Tibial nerve (tissue), 4 donors: ENCODE measurements around the gene ATP8A2. TPM values are rescaled to one million over a fixed set of nuclear protein-coding genes. Genes with fewer than 3 reads are reported as not detected.

ENCODE experiments used
- DNase-seq, 2 donors: peaks; one replicate each; pipeline ENCODE4 v3.0.0-alpha.2; 2019; ENCODE audit warnings: low spot score in 2 of 2
- H3K27ac ChIP-seq, 4 donors: fragments of 200-600 bp; sonication (generic) in 3 of 4; one replicate each; pipeline ENCODE4 v1.5.1; 2017 to 2019; ENCODE audit warnings: mild to moderate bottlenecking in 1 of 4
- H3K27me3 ChIP-seq, 2 donors: fragments of 200-600 bp; sonication (generic) in 1 of 2; one replicate each; pipeline versions ENCODE4 v1.5.1 to v1.6.0; 2017 to 2019
- H3K36me3 ChIP-seq, 3 donors: fragments of 200-600 bp; sonication (generic); one replicate each; pipeline ENCODE4 v1.5.1; 2018 to 2019
- H3K4me1 ChIP-seq, 4 donors: fragments of 200-600 bp; sonication (generic) in 3 of 4; one replicate each; pipeline ENCODE4 v1.5.1; 2017 to 2019
- H3K4me3 ChIP-seq, 4 donors: fragments of 200-600 bp; sonication (generic) in 3 of 4; one replicate each; pipeline ENCODE4 v1.5.1; 2017 to 2019; ENCODE audit warnings: mild to moderate bottlenecking in 1 of 4, moderate library complexity in 1 of 4
- H3K9me3 ChIP-seq, 4 donors: fragments of 200-600 bp; sonication (generic) in 3 of 4; one replicate each; pipeline ENCODE4 v1.5.1; 2017 to 2019
- CTCF ChIP-seq, 5 experiments: fragments of 200-600 bp in 3 of 5; fragments of 450-650 bp in 2 of 5; sonication (generic) in 3 of 5; IDR thresholded peaks; one replicate each; pipeline ENCODE4 v1.5.1; 2016 to 2019; ENCODE audit warnings: antibody characterized with exemption in 5 of 5, mild to moderate bottlenecking in 3 of 5, moderate library complexity in 2 of 5
- EP300 ChIP-seq, 2 donors: sonication (generic); formaldehyde crosslinking; IDR thresholded peaks; one replicate each; pipeline ENCODE4 v1.6.1; 2017; ENCODE audit warnings: antibody characterized with exemption in 2 of 2, mild to moderate bottlenecking in 1 of 2
- POLR2A ChIP-seq, 2 donors: fragments of 450-650 bp; IDR thresholded peaks; one replicate each; pipeline ENCODE4 v1.6.1; 2017; ENCODE audit warnings: antibody characterized with exemption in 2 of 2, mild to moderate bottlenecking in 2 of 2, moderate library complexity in 2 of 2
- WGBS, 2 donors: methylation state at CpG; one replicate each; pipeline ENCODE4 v1.1.5; 2018; 5-methylcytosine and 5-hydroxymethylcytosine counted together
- total RNA-seq, 4 donors: library from RNA; depleted of rRNA; stranded (reverse); fragments of >200 nt; gene quantifications; one replicate each; pipeline ENCODE4 v1.1.0, GENCODE V29; 2016

The ATP8A2 gene
- total RNA-seq, 4 donors from 2014 or later, result 0.30 to 1.7 (median 0.61) TPM

DNA sequence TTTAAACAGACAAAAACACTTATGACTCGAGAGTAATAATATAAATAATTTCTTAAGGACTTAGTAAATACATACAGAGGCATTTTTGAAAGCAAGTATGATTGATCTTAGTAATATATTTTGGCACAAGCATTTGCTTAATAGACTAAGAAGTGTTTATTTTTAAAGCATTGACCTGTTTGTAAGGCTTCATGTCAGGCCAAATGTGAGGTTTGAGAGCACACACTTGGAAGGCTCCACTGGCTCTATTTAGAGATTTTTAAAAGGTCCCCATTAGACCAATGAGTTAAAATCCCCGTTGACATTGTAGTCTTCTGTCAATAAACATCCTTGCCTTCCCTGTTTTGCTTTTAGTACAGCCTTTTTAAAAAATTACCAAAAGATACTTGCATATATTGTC is 50.4 kb downstream of the ATP8A2 start:
- no peak for TF ChIP-seq POLR2A (IDR thresholded peaks at IDR 0.05)
- TF ChIP-seq CTCF (IDR thresholded peaks at IDR 0.05), result no peak
- no peak for TF ChIP-seq EP300 (IDR thresholded peaks at IDR 0.05)
- Histone ChIP-seq H3K27ac (no peak overlapping the region), H3K9me3 (peaks cover 0 to 5% (median 0%) of the 10 kb centered on the region in 4 donors), H3K4me1 (no peaks in the 10 kb centered on the region), H3K4me3 (no peak overlapping the region), H3K36me3 (no peaks in the 10 kb centered on the region), H3K27me3 (no peaks in the 10 kb centered on the region)
- no peak for DNase-seq
- WGBS, 2 donors, result 33 to 43% methylated on average over 2 of the region's 2 CpGs

DNA sequence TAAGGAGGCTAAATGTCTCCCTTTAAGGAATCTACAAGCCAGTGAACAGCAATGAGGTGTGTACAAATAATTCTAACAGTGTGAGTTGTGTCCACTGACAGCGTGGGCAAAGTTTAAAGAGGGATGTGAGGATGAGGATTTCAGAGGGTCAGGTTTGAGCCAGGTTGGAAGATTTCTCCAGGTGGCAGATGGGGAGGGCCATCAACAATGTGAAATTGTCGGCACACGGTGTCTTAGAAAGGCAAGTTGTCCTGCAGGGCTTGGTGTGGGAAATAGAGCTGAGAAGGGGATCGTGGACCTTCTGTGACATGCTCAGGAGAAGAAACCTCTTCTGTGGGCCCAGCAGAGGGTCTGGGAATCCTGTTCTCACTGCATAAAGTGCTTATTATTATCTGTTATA is 52.1 kb downstream of the ATP8A2 start:
- H3K9me3 ChIP-seq, result peaks cover 0 to 12% (median 0%) of the 10 kb centered on the region in 4 donors
- DNase-seq, result no peak
- TF ChIP-seq CTCF (IDR thresholded peaks at IDR 0.05), result no peak
- no peak for TF ChIP-seq EP300 (IDR thresholded peaks at IDR 0.05)
- no peak for TF ChIP-seq POLR2A (IDR thresholded peaks at IDR 0.05)
- no peaks in the 10 kb centered on the region for H3K4me1 ChIP-seq
- H3K27ac ChIP-seq, result no peak overlapping the region
- WGBS, 2 donors, result 84 to 92% methylated on average over 4 of the region's 4 CpGs
- H3K4me3 ChIP-seq, result no peak overlapping the region
- no peaks in the 10 kb centered on the region for H3K36me3 ChIP-seq
- H3K27me3 ChIP-seq, result no peaks in the 10 kb centered on the region

GRCh38 chr13:25429466-25429865 is 57.7 kb downstream of the ATP8A2 start:
- H3K27me3 ChIP-seq, result no peaks in the 10 kb centered on the region
- H3K4me1 ChIP-seq, result no peaks in the 10 kb centered on the region
- no peak for DNase-seq
- no peak overlapping the region for H3K27ac ChIP-seq
- H3K4me3 ChIP-seq, result no peak overlapping the region
- WGBS, 2 donors, result 77% methylated on average over 6 of the region's 6 CpGs
- no peaks in the 10 kb centered on the region for H3K36me3 ChIP-seq
- peaks cover 0 to 12% (median 0%) of the 10 kb centered on the region in 4 donors for H3K9me3 ChIP-seq
- TF ChIP-seq POLR2A (IDR thresholded peaks at IDR 0.05) (no peak), EP300 (IDR thresholded peaks at IDR 0.05) (no peak), CTCF (IDR thresholded peaks at IDR 0.05) (no peak)

GRCh38 chr13:25432691-25433090 is 60.9 kb downstream of the ATP8A2 start:
- TF ChIP-seq CTCF (IDR thresholded peaks at IDR 0.05), result no peak
- no peak for TF ChIP-seq EP300 (IDR thresholded peaks at IDR 0.05)
- TF ChIP-seq POLR2A (IDR thresholded peaks at IDR 0.05), result no peak
- H3K4me1 ChIP-seq, result no peaks in the 10 kb centered on the region
- no peak overlapping the region for H3K4me3 ChIP-seq
- peaks cover 0 to 2% (median 0%) of the 10 kb centered on the region in 4 donors for H3K9me3 ChIP-seq
- DNase-seq, result no peak
- H3K27ac ChIP-seq, result no peak overlapping the region
- WGBS, 2 donors, result 16 to 37% methylated on average over 2 of the region's 2 CpGs
- H3K27me3 ChIP-seq, result no peaks in the 10 kb centered on the region
- no peaks in the 10 kb centered on the region for H3K36me3 ChIP-seq

DNA sequence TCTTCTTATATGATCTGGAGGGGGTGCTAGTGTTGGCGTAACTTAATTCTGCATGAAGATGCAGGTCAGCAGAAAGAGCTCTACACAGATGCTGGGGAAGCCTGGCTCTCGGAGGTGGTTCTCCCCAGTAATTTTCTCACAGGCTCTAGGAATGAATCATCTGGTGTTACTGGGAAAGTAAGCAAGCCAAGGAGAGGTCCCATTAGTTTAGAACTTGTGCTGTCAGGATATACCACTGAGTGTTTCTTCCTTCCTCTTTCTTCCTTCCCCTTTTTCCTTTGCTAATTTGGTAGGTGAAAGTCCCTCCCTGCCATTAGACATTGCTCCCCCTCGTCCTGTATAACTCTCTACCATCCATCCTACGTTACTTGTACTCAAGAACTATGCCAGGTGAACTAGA is 68.3 kb downstream of the ATP8A2 start:
- Histone ChIP-seq H3K4me1 (no peaks in the 10 kb centered on the region), H3K27me3 (no peaks in the 10 kb centered on the region), H3K9me3 (no peaks in the 10 kb centered on the region), H3K4me3 (no peak overlapping the region), H3K27ac (no peak overlapping the region), H3K36me3 (no peaks in the 10 kb centered on the region)
- WGBS, 2 donors, result 67 to 72% methylated on average over 4 of the region's 4 CpGs
- TF ChIP-seq CTCF (IDR thresholded peaks at IDR 0.05) (no peak), POLR2A (IDR thresholded peaks at IDR 0.05) (no peak), EP300 (IDR thresholded peaks at IDR 0.05) (no peak)
- DNase-seq, result no peak
